Left ventricle myocardium inferior (tissue), 1 donor: Measurements from ENCODE around the gene PPDPF. TPM values are rescaled to one million over a fixed set of nuclear protein-coding genes. Genes with fewer than 3 reads are reported as not detected.

Experiments
- DNase-seq: peaks from one replicate; pipeline ENCODE4 v3.0.0-alpha.2; 2020
- H3K27ac ChIP-seq: fragments of 200-600 bp; replicated peaks from 2 replicates; pipeline ENCODE4 v1.8.0; 2021
- H3K27me3 ChIP-seq: fragments of 200-600 bp; 2 replicates; pipeline ENCODE4 v1.8.0; 2021; ENCODE audit warnings: low read depth
- H3K36me3 ChIP-seq: fragments of 200-600 bp; 2 replicates; pipeline ENCODE4 v1.8.0; 2021
- H3K4me1 ChIP-seq: fragments of 200-600 bp; 2 replicates; pipeline ENCODE4 v1.8.0; 2021
- H3K4me3 ChIP-seq: fragments of 200-600 bp; 2 replicates; pipeline ENCODE4 v1.8.0; 2021; ENCODE audit warnings: mild to moderate bottlenecking, moderate library complexity
- H3K9me3 ChIP-seq: fragments of 200-600 bp; replicated peaks from 2 replicates; pipeline ENCODE4 v1.8.0; 2021
- intact Hi-C: fragments of 100-400 bp; cut with micrococcal nuclease; formaldehyde crosslinking; loops from one replicate; pipeline ENCODE4 v1.11.0; 2022
- total RNA-seq: library from RNA; stranded (reverse); fragmentation: NEBNext Ultra II Directional; extraction: Animal tissue kit (Norgen Biotek cat#: 25700); gene quantifications from one replicate; pipeline ENCODE4 v1.2.1, GENCODE V29; 2021
- TF ChIP-seq, protein P1 (sequence below): fragments of 200-600 bp; IDR thresholded peaks from 2 replicates; pipeline ENCODE4 v1.8.0; 2021; ENCODE audit warnings: antibody characterized with exemption, mild to moderate bottlenecking, borderline replicate concordance
- donor health status: DM: no; HTN: yes; CAD: no; lungs with severe emphysema.

Gene PPDPF
- total RNA-seq, 1 donor from 2014 or later: 371 TPM

DNA sequence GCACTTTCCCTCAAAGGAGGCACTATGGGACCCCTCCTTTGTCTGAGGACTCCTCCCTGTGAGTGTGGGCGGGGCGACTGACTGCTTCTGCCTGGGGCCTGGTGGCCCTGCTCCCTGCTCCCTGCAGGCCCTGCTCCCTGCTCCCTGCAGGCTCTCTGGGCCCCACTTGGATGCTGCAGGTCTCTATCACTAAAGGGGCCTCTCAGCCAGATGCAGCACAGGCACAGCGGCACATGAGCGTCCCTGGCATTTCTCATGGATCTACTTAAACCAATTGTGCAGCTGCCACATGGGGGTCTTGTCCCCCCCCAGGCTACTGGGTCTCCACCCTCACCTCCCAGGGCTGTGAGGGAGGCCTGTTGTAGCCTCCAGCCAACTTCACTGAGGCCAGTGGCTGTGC lies 29.5 kb upstream of the PPDPF start:
- Histone ChIP-seq H3K4me1 (peaks cover 38% of the 10 kb centered on the region), H3K4me3 (no peak overlapping the region), H3K27ac (no peak overlapping the region), H3K27me3 (peaks cover 64% of the 10 kb centered on the region), H3K9me3 (peaks cover 4% of the 10 kb centered on the region), H3K36me3 (peaks cover 61% of the 10 kb centered on the region)
- intact Hi-C loops: no loop called here
- TF ChIP-seq, protein P1, sequence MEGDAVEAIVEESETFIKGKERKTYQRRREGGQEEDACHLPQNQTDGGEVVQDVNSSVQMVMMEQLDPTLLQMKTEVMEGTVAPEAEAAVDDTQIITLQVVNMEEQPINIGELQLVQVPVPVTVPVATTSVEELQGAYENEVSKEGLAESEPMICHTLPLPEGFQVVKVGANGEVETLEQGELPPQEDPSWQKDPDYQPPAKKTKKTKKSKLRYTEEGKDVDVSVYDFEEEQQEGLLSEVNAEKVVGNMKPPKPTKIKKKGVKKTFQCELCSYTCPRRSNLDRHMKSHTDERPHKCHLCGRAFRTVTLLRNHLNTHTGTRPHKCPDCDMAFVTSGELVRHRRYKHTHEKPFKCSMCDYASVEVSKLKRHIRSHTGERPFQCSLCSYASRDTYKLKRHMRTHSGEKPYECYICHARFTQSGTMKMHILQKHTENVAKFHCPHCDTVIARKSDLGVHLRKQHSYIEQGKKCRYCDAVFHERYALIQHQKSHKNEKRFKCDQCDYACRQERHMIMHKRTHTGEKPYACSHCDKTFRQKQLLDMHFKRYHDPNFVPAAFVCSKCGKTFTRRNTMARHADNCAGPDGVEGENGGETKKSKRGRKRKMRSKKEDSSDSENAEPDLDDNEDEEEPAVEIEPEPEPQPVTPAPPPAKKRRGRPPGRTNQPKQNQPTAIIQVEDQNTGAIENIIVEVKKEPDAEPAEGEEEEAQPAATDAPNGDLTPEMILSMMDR: no peak
- DNase-seq: no peak

DNA sequence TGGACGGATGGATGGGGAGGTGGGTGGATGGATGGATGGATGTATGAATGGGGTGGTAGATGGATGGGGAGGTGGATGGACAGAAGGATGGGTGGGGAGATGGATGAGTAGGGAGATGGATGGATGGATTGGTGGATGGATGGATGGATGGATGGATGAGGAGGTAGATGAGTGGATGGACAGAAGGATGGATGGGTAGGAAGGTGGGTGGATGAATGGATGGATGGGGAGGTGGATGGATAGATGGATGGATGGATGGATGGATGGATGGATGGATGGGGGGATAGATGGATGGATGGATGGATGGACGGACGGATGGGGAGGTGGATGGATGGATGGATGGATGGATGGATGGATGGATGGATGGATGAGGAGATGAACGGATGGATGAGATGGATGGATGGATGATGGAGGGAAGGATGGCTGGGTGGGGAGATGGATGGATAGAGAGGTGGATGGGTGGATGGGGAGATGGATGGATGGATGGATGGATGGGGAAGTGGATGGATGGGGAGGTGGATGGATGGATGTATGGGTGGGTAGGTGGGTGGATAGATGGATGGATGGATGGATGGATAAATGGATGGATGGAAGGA lies 28.8 kb upstream of the PPDPF start:
- peaks cover 62% of the 10 kb centered on the region for H3K27me3 ChIP-seq
- intact Hi-C loops: no loop called here
- no peak overlapping the region for H3K4me3 ChIP-seq
- no peak for DNase-seq
- TF ChIP-seq, protein P1: no peak
- H3K36me3 ChIP-seq: peaks cover 61% of the 10 kb centered on the region
- H3K9me3 ChIP-seq: no peaks in the 10 kb centered on the region
- H3K4me1 ChIP-seq: peaks cover 45% of the 10 kb centered on the region
- H3K27ac ChIP-seq: no peak overlapping the region

DNA sequence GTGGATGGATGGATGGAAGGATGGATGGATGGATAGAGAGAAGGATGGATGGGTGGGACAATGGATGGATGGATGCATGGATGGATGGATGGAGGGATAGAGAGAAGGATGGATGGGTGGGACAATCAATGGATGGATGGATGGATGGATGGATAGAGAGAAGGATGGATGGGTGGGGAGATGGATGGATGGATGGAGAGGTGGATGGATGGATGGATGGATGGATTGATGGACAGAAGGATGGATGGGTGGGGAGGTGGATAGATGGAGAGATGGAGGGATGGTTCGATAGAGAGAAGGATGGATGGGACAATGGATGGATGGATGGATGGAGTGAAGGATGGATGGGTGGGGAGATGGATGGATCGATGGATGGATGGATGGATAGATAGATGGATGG lies 28.0 kb upstream of the PPDPF start:
- DNase-seq: no peak
- Histone ChIP-seq H3K27me3 (peaks cover 65% of the 10 kb centered on the region), H3K4me1 (peaks cover 47% of the 10 kb centered on the region), H3K27ac (no peak overlapping the region), H3K36me3 (peaks cover 60% of the 10 kb centered on the region), H3K4me3 (no peak overlapping the region), H3K9me3 (no peaks in the 10 kb centered on the region)
- intact Hi-C loops: no loop called here
- TF ChIP-seq, protein P1: no peak

DNA sequence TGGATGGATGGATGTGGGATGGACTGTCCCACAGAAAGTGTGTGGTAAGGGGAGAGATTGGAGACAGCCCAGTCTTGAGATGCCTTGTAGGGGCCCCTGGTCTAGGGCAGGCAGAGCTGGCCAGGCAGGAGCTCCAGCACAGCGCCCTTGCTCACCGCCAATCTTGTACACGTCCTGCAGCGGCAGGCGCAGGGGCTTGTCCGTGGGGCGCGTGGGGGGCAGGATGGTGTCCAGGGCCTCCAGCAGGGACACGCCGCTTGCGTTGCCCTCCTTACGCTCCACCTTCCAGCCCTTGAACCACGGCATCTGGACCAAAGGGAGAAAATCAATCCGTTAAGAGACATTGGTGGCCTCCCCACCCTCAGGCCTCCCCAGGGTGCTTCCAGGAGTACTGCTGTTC lies 27.6 kb upstream of the PPDPF start:
- H3K27ac ChIP-seq: no peak overlapping the region
- H3K27me3 ChIP-seq: peaks cover 65% of the 10 kb centered on the region
- DNase-seq: no peak
- TF ChIP-seq, protein P1: no peak
- intact Hi-C loops: no loop called here
- H3K36me3 ChIP-seq: peaks cover 56% of the 10 kb centered on the region
- peaks cover 51% of the 10 kb centered on the region for H3K4me1 ChIP-seq
- no peaks in the 10 kb centered on the region for H3K9me3 ChIP-seq
- H3K4me3 ChIP-seq: no peak overlapping the region

DNA sequence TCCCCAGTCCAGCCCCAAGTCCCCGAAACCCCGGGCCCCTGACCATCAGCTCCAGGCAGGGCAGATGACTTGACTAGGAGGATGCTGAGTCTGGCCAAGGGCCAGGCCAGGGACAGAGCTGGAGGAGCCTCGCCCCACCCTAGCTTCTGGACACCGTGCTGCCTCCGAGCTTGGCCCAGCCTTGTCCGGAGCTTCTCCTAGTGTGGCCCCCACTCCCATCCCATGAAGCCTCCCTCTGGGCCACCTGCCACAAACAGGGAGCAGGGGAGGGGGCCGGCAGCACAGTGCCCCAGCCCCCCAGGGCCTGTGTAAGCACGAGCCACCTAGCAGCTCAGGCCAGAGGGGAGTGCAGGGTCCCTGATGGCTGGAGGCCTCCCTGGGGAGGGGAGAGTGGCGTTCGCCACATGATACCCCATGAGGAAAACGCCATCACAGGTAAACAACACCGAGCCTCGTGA lies 27.0 kb upstream of the PPDPF start:
- Histone ChIP-seq H3K27me3 (peaks cover 66% of the 10 kb centered on the region), H3K27ac (no peak overlapping the region), H3K9me3 (no peaks in the 10 kb centered on the region), H3K36me3 (peaks cover 56% of the 10 kb centered on the region), H3K4me3 (no peak overlapping the region), H3K4me1 (peaks cover 52% of the 10 kb centered on the region)
- TF ChIP-seq, protein P1: no peak
- intact Hi-C loops: no loop called here
- DNase-seq: no peak
